Measurements from ENCODE around the gene GJC2. TPM values are rescaled to one million over a fixed set of nuclear protein-coding genes. Genes with fewer than 3 reads are reported as not detected.

Gene GJC2
- total RNA-seq, 2 donors from 2014 or later: 0.95 to 3.6 TPM

GRCh38 chr1:228208831-228209551 lies 59.3 kb downstream of the GJC2 start:
- H3K36me3 ChIP-seq: no peaks in the 10 kb centered on the region
- no peak for DNase-seq (ENCODE audit: low spot score)
- H3K27ac ChIP-seq: no peak overlapping the region
- H3K4me3 ChIP-seq: no peak overlapping the region
- H3K9me3 ChIP-seq: no peaks in the 10 kb centered on the region
- TF ChIP-seq CTCF (IDR thresholded peaks at IDR 0.05): no peak
- H3K4me1 ChIP-seq (ENCODE audit: control insufficient read depth in 1 of 2, low read depth in 2 of 2): peaks cover 4 to 5% of the 10 kb centered on the region in 2 donors
- no peaks in the 10 kb centered on the region for H3K27me3 ChIP-seq (replicated peaks; ENCODE audit: insufficient read depth)
- no peak for ATAC-seq (ENCODE audit: insufficient number of reproducible peaks, low FRiP score, low read depth)

Other genes with a start within 250 kb of the GJC2 start
- 1 to 10 TPM; 1.2 to 7.9 TPM for gene WNT9A, start 202.0 kb upstream of the GJC2 start, total RNA-seq
- gene WNT3A, start 142.9 kb upstream of the GJC2 start, total RNA-seq: not detected
- gene ARF1, start 67.2 kb upstream of the GJC2 start, total RNA-seq: 100 to 1,000 TPM; 366 to 375 TPM
- 1 to 10 TPM; 9.1 to 9.7 TPM for gene C1orf35, start 46.6 kb upstream of the GJC2 start, total RNA-seq
- 10 to 100 TPM; 32.4 to 79.3 TPM for gene MRPL55, start 40.6 kb upstream of the GJC2 start, total RNA-seq
- 100 to 1,000 TPM; 252 to 422 TPM for gene GUK1, start 9.7 kb upstream of the GJC2 start, total RNA-seq
- 10 to 100 TPM in 1 of 2 donors, 1 to 10 TPM in 1; 3.5 to 12.2 TPM for gene IBA57, start 15.9 kb downstream of the GJC2 start, total RNA-seq
- 10 to 100 TPM; 22.3 to 40.2 TPM for gene OBSCN, start 58.1 kb downstream of the GJC2 start, total RNA-seq

Measured in thoracic aorta (tissue), 2 donors.